B cell (primary cell): Measurements from ENCODE around the gene YY1. TPM values are rescaled to one million over a fixed set of nuclear protein-coding genes. Genes with fewer than 3 reads are reported as not detected.

Experiments used
- ATAC-seq: fragments of 200-7000 bp; cut with Tn5 transposase; one replicate; pipeline ENCODE4 v1.10.0; 2021; ENCODE audit warnings: low read depth, mild to moderate bottlenecking, moderate number of reproducible peaks, moderate library complexity
- CTCF ChIA-PET: fragments of 350-600 bp; sonication (Branson Sonifier 250); formaldehyde crosslinking; loops from one replicate; lab custom pipeline; 2021; ENCODE audit warnings: antibody characterized with exemption, inconsistent platforms; lab: Charles Lee
- POLR2A ChIA-PET: fragments of 350-600 bp; sonication (Branson Sonifier 250); formaldehyde crosslinking; loops from one replicate; lab custom pipeline; 2021; ENCODE audit warnings: antibody characterized with exemption; lab: Charles Lee
- DNase-seq: peaks from one replicate; pipeline ENCODE4 v3.0.0; 2013
- H2AFZ ChIP-seq: 2 replicates; pipeline ENCODE4 v1.6.1; 2012; ENCODE audit warnings: mild to moderate bottlenecking, low read depth, low read length; ENCODE audit not compliant: insufficient read depth, poor library complexity, severe bottlenecking
- H3K27ac ChIP-seq, 2 donors: 1 replicate in 1 of 2; 2 replicates in 1 of 2; pipeline ENCODE4 v1.5.1; 2012 to 2013; ENCODE audit warnings: low read length in 2 of 2, mild to moderate bottlenecking in 2 of 2, moderate library complexity in 1 of 2
- H3K27me3 ChIP-seq, 4 experiments: fragments of 200-600 bp in 1 of 4; sonication (generic) in 1 of 4; replicated peaks in 1 of 4; 1 replicate in 2 of 4; 2 replicates in 2 of 4; pipeline versions ENCODE4 v1.6.1 to v1.7.0; 2013 to 2016; ENCODE audit warnings: low read length in 3 of 4, mild to moderate bottlenecking in 2 of 4, mixed read lengths in 1 of 4, moderate library complexity in 1 of 4; ENCODE audit not compliant: insufficient read depth in 4 of 4, control insufficient read depth in 3 of 4; ENCODE audit errors: control extremely low read depth in 1 of 4
- H3K36me3 ChIP-seq, 2 experiments: replicated peaks in 1 of 2; 1 replicate in 1 of 2; 2 replicates in 1 of 2; pipeline versions ENCODE4 v1.6.1 to v1.7.1; 2013; ENCODE audit warnings: low read length in 1 of 2; ENCODE audit not compliant: insufficient read depth in 2 of 2, control insufficient read depth in 1 of 2; ENCODE audit errors: control extremely low read depth in 1 of 2, extremely low read depth in 1 of 2
- H3K4me1 ChIP-seq, 2 donors: fragments of 200-600 bp in 1 of 2; sonication (generic) in 1 of 2; 1 replicate in 1 of 2; 2 replicates in 1 of 2; pipeline versions ENCODE4 v1.5.1 to v1.6.1; 2013 to 2017; ENCODE audit warnings: low read length in 2 of 2; ENCODE audit not compliant: control insufficient read depth in 2 of 2, insufficient read depth in 2 of 2
- H3K4me2 ChIP-seq: replicated peaks from 2 replicates; pipeline ENCODE3; 2012; ENCODE audit warnings: mild to moderate bottlenecking, low read depth, low read length; ENCODE audit not compliant: poor library complexity, severe bottlenecking
- H3K4me3 ChIP-seq, 5 experiments: fragments of 200-600 bp in 1 of 5; sonication (generic) in 1 of 5; 1 replicate in 3 of 5; 2 replicates in 2 of 5; pipeline versions ENCODE4 v1.5.1 to v1.7.0; 2011 to 2016; ENCODE audit warnings: low read length in 4 of 5, mild to moderate bottlenecking in 4 of 5, low read depth in 2 of 5, control low read depth in 1 of 5, moderate library complexity in 1 of 5; ENCODE audit not compliant: insufficient read depth in 1 of 5; ENCODE audit errors: control extremely low read depth in 1 of 5, extremely low read depth in 1 of 5
- H3K79me2 ChIP-seq: fragments of 200-600 bp; sonication (generic); one replicate; pipeline ENCODE4 v1.6.0; 2016; ENCODE audit warnings: low read length; ENCODE audit not compliant: control insufficient read depth, insufficient read depth
- H3K9ac ChIP-seq: fragments of 200-600 bp; sonication (generic); 2 replicates; pipeline ENCODE4 v1.6.1; 2017; ENCODE audit warnings: mild to moderate bottlenecking, low read length, moderate library complexity
- H3K9me3 ChIP-seq, 3 donors: one replicate each; pipeline versions ENCODE4 v1.6.1 to v1.7.1; 2013; ENCODE audit warnings: low read length in 2 of 3; ENCODE audit not compliant: control insufficient read depth in 2 of 3, insufficient read depth in 1 of 3; ENCODE audit errors: control extremely low read depth in 1 of 3
- H4K20me1 ChIP-seq: 2 replicates; pipeline ENCODE4 v1.6.0; 2012; ENCODE audit warnings: mild to moderate bottlenecking, low read length; ENCODE audit not compliant: insufficient read depth, control insufficient read depth, poor library complexity, severe bottlenecking
- H3K27ac Mint-ChIP-seq: one replicate; pipeline ENCODE4 v1.8.0; 2021; ENCODE audit warnings: mixed read lengths
- H3K27me3 Mint-ChIP-seq: one replicate; pipeline ENCODE4 v1.8.0; 2021; ENCODE audit warnings: mixed read lengths
- H3K4me1 Mint-ChIP-seq: one replicate; pipeline ENCODE4 v1.8.0; 2021; ENCODE audit warnings: mixed read lengths
- H3K4me3 Mint-ChIP-seq: one replicate; pipeline ENCODE4 v1.8.0; 2021; ENCODE audit warnings: mixed read lengths
- H3K9me3 Mint-ChIP-seq: one replicate; pipeline ENCODE4 v1.8.0; 2022; ENCODE audit warnings: mixed read lengths; ENCODE audit not compliant: insufficient read depth
- CTCF ChIP-seq: fragments of 200-600 bp; IDR thresholded peaks from one replicate; pipeline ENCODE4 v1.8.0; 2022; ENCODE audit warnings: antibody characterized with exemption, mild to moderate bottlenecking
- EZH2 ChIP-seq: IDR thresholded peaks from 2 replicates; pipeline ENCODE4 v1.6.1; 2012; ENCODE audit warnings: borderline replicate concordance, low read depth, mild to moderate bottlenecking, moderate library complexity, low read length; ENCODE audit not compliant: insufficient read depth, poor library complexity, severe bottlenecking
- WGBS: methylation state at CpG from one replicate; pipeline ENCODE4 v1.1.5; 2013; ENCODE audit warnings: missing lambda C conversion rate; ENCODE audit not compliant: insufficient coverage; 5-methylcytosine and 5-hydroxymethylcytosine counted together
- intact Hi-C: fragments of 100-400 bp; cut with micrococcal nuclease; formaldehyde crosslinking; loops from one replicate; pipeline ENCODE4 v1.10.0; 2022
- polyA plus RNA-seq: library from polyadenylated mRNA; depleted of rRNA; stranded (reverse); fragments of >200 nt; gene quantifications from 2 replicates; pipeline ENCODE4 v1.2.3, GENCODE V29; 2012
- total RNA-seq, 2 donors: library from RNA; stranded (reverse); fragments of 120-200 nt in 1 of 2; gene quantifications; 1 replicate in 1 of 2; 2 replicates in 1 of 2; pipeline versions ENCODE4 v1.2.3 to v1.2.4, GENCODE V29; 2013 to 2022

YY1 gene
- total and polyA plus RNA-seq, 2 donors (not counting 1 experiment from before 2014, with no cell fraction given) = 24.0 to 91.4 TPM

GRCh38 chr14:100303925-100304324 lies 65.0 kb downstream of the YY1 start:
- DNase-seq (no peak), ATAC-seq (no peak)
- no peak overlapping the region for H3K9ac ChIP-seq
- H2AFZ ChIP-seq = no peak overlapping the region
- intact Hi-C loops = loop anchor here (10.0 kb wide), 1 partner anchor 699 kb away; the partner anchor contains the start of gene CCDC85C
- no peaks in the 10 kb centered on the region for H3K9me3 ChIP-seq
- CTCF ChIA-PET = interaction anchor here (1.1 to 2.1 kb wide), 3 partner anchors 18 to 73 kb away, joined by 4 to 11 read pairs (median 8); no protein-coding TSS in a partner anchor
- H3K27me3 ChIP-seq = peaks cover 0 to 3% (median 0%) of the 10 kb centered on the region in 4 experiments
- H3K27me3 Mint-ChIP-seq = no peaks in the 10 kb centered on the region
- H3K36me3 ChIP-seq = no peaks in the 10 kb centered on the region
- POLR2A ChIA-PET = interaction anchor here (1.6 kb wide), 1 partner anchor 10 kb away, joined by 3 read pairs; no protein-coding TSS in a partner anchor
- H3K9me3 Mint-ChIP-seq = no peaks in the 10 kb centered on the region
- peaks cover 18% of the 10 kb centered on the region for H3K79me2 ChIP-seq
- H3K27ac ChIP-seq = no peak overlapping the region
- H3K4me3 ChIP-seq = no peak overlapping the region
- peaks cover 13 to 26% of the 10 kb centered on the region in 2 donors for H3K4me1 ChIP-seq
- H3K4me1 Mint-ChIP-seq = peaks cover 26% of the 10 kb centered on the region
- peak overlapping the region; percentile 32 for H3K4me3 Mint-ChIP-seq
- H4K20me1 ChIP-seq = no peaks in the 10 kb centered on the region
- no peak for TF ChIP-seq CTCF
- no peak for TF ChIP-seq EZH2
- 85% methylated on average over 1 of the region's 4 CpGs for WGBS
- H3K27ac Mint-ChIP-seq = no peak overlapping the region
- H3K4me2 ChIP-seq = no peak overlapping the region

- peaks cover 0 to 3% (median 0%) of the 10 kb centered on the region in 4 experiments for H3K27me3 ChIP-seq
- no peaks in the 10 kb centered on the region for H3K36me3 ChIP-seq
- peak overlapping the region in 4 of 5 experiments; percentile 57 to 81 (median 80) for H3K4me3 ChIP-seq
- 1% methylated on average over 11 of the region's 23 CpGs for WGBS
- H3K27ac ChIP-seq = peak overlapping the region in 1 of 2 donors; percentile 30
- H3K9me3 ChIP-seq = no peaks in the 10 kb centered on the region
- TF ChIP-seq EZH2 (no peak), CTCF (no peak)
- H3K9me3 Mint-ChIP-seq = no peaks in the 10 kb centered on the region
- H4K20me1 ChIP-seq = no peaks in the 10 kb centered on the region
- peak overlapping the region; percentile 95 for H3K4me2 ChIP-seq
- intact Hi-C loops = loop anchor here (1.0 to 10.0 kb wide), 4 partner anchors 8 to 700 kb away; partner anchors contain the start of gene CCDC85C
- H3K79me2 ChIP-seq = peaks cover 16% of the 10 kb centered on the region
- peak overlapping the region; percentile 77 for H3K9ac ChIP-seq
- peak overlapping the region; percentile 83 for H3K27ac Mint-ChIP-seq
- H3K4me1 Mint-ChIP-seq = peaks cover 17% of the 10 kb centered on the region
- peak overlapping the region; percentile 87 for H2AFZ ChIP-seq
- H3K4me3 Mint-ChIP-seq = peak overlapping the region; percentile 94
- POLR2A ChIA-PET = interaction anchor here (0.8 to 1.4 kb wide), 3 partner anchors 7 to 15 kb away, joined by 3 to 5 read pairs (median 4); no protein-coding TSS in a partner anchor
- peak; percentile 40 for DNase-seq
- H3K27me3 Mint-ChIP-seq = no peaks in the 10 kb centered on the region
- ATAC-seq = no peak
- H3K4me1 ChIP-seq = peaks cover 11 to 23% of the 10 kb centered on the region in 2 donors
- CTCF ChIA-PET = interaction anchor here (0.9 to 2.0 kb wide), 7 partner anchors 9 to 76 kb away, joined by 3 to 8 read pairs (median 3); no protein-coding TSS in a partner anchor
Measured at GRCh38 chr14:100304825-100305323, 65.9 kb downstream of the YY1 start.
